Vagina (tissue), 2 donors: ENCODE results near the gene GRAMD2A. TPM values are rescaled to one million over a fixed set of nuclear protein-coding genes. Genes with fewer than 3 reads are reported as not detected.

ENCODE experiments used
- DNase-seq, 2 donors: peaks; one replicate each; pipeline ENCODE4 v3.0.0-alpha.2; 2017; ENCODE audit errors: extremely low spot score in 2 of 2
- H3K27ac ChIP-seq: fragments of 200-600 bp; sonication (generic); one replicate; pipeline ENCODE4 v1.5.1; 2019
- H3K27me3 ChIP-seq: fragments of 200-600 bp; sonication (generic); one replicate; pipeline ENCODE4 v1.5.1; 2019
- H3K36me3 ChIP-seq, 2 donors: fragments of 200-600 bp; sonication (generic); one replicate each; pipeline ENCODE4 v1.5.1; 2017 to 2019
- H3K4me1 ChIP-seq: fragments of 200-600 bp; sonication (generic); one replicate; pipeline ENCODE4 v1.5.1; 2019
- H3K4me3 ChIP-seq, 2 donors: fragments of 200-600 bp; sonication (generic); 1 replicate in 1 of 2; 2 replicates in 1 of 2; pipeline ENCODE4 v1.5.1; 2016 to 2019
- H3K9me3 ChIP-seq: fragments of 200-600 bp; sonication (generic); one replicate; pipeline ENCODE4 v1.5.1; 2019
- CTCF ChIP-seq, 3 experiments: fragments of 450-650 bp in 2 of 3; fragments of 200-600 bp in 1 of 3; sonication (generic) in 1 of 3; IDR thresholded peaks; one replicate each; pipeline ENCODE4 v1.5.1; 2017 to 2019; ENCODE audit warnings: antibody characterized with exemption in 3 of 3, mild to moderate bottlenecking in 2 of 3, moderate library complexity in 2 of 3
- POLR2A ChIP-seq, 2 donors: fragments of 450-650 bp; IDR thresholded peaks; one replicate each; pipeline ENCODE4 v1.6.1; 2017; ENCODE audit warnings: antibody characterized with exemption in 2 of 2, mild to moderate bottlenecking in 2 of 2, moderate library complexity in 2 of 2
- POLR2AphosphoS5 ChIP-seq, 2 donors: sonication (generic); formaldehyde crosslinking; IDR thresholded peaks; one replicate each; pipeline ENCODE4 v1.9.0; 2017; ENCODE audit warnings: antibody characterized with exemption in 2 of 2, mild to moderate bottlenecking in 2 of 2, low read depth in 1 of 2; ENCODE audit not compliant: insufficient read depth in 1 of 2
- intact Hi-C: fragments of 100-400 bp; cut with DNase I; formaldehyde crosslinking; loops from one replicate; pipeline ENCODE4 v1.15.1; 2023
- total RNA-seq: library from RNA; depleted of rRNA; stranded (reverse); fragments of >200 nt; gene quantifications from one replicate; pipeline ENCODE4 v1.2.3, GENCODE V29; 2016

The GRAMD2A gene
- total RNA-seq, 1 donor from 2014 or later: 7.4 TPM

GRCh38 chr15:72202801-72203506, 5.4 kb upstream of the GRAMD2A start:
- Histone ChIP-seq H3K36me3 (peaks cover 5 to 86% of the 10 kb centered on the region in 2 donors), H3K4me3 (no peak overlapping the region), H3K27ac (peak overlapping the region; percentile 36), H3K27me3 (no peaks in the 10 kb centered on the region), H3K9me3 (no peaks in the 10 kb centered on the region), H3K4me1 (peaks cover 16% of the 10 kb centered on the region)
- intact Hi-C loops: loop anchor here (10.0 kb wide), 1 partner anchor 72 kb away; the partner anchor contains the start of gene PARP6
- no peak for DNase-seq
- TF ChIP-seq POLR2A (IDR thresholded peaks at IDR 0.05): no peak
- no peak for TF ChIP-seq POLR2AphosphoS5 (IDR thresholded peaks at IDR 0.05; ENCODE audit: insufficient read depth in 1 of 2, low read depth in 1 of 2)
- no peak for TF ChIP-seq CTCF (IDR thresholded peaks at IDR 0.05)

GRCh38 chr15:72202302-72202701, 4.7 kb upstream of the GRAMD2A start:
- Histone ChIP-seq H3K36me3 (peaks cover 5 to 80% of the 10 kb centered on the region in 2 donors), H3K9me3 (no peaks in the 10 kb centered on the region), H3K4me1 (peaks cover 18% of the 10 kb centered on the region), H3K4me3 (no peak overlapping the region), H3K27me3 (no peaks in the 10 kb centered on the region), H3K27ac (peak overlapping the region; percentile 36)
- no peak for TF ChIP-seq POLR2AphosphoS5 (IDR thresholded peaks at IDR 0.05; ENCODE audit: insufficient read depth in 1 of 2, low read depth in 1 of 2)
- DNase-seq: no peak
- intact Hi-C loops: loop anchor here (10.0 kb wide), 1 partner anchor 72 kb away; the partner anchor contains the start of gene PARP6

GRCh38 chr15:72201391-72201921, 3.9 kb upstream of the GRAMD2A start:
- no peaks in the 10 kb centered on the region for H3K27me3 ChIP-seq
- H3K27ac ChIP-seq: no peak overlapping the region
- DNase-seq: no peak
- peaks cover under 1 to 71% of the 10 kb centered on the region in 2 donors for H3K36me3 ChIP-seq
- no peaks in the 10 kb centered on the region for H3K9me3 ChIP-seq
- H3K4me3 ChIP-seq: no peak overlapping the region
- intact Hi-C loops: loop anchor here (10.0 kb wide), 1 partner anchor 73 kb away; the partner anchor contains the start of gene PARP6
- TF ChIP-seq POLR2A (IDR thresholded peaks at IDR 0.05): no peak
- no peak for TF ChIP-seq POLR2AphosphoS5 (IDR thresholded peaks at IDR 0.05; ENCODE audit: insufficient read depth in 1 of 2, low read depth in 1 of 2)
- TF ChIP-seq CTCF (IDR thresholded peaks at IDR 0.05): no peak
- H3K4me1 ChIP-seq: peaks cover 26% of the 10 kb centered on the region

- Histone ChIP-seq H3K4me1 (peaks cover 26% of the 10 kb centered on the region), H3K4me3 (no peak overlapping the region), H3K36me3 (peaks cover 0 to 63% of the 10 kb centered on the region in 2 donors), H3K27me3 (no peaks in the 10 kb centered on the region), H3K9me3 (no peaks in the 10 kb centered on the region), H3K27ac (no peak overlapping the region)
- intact Hi-C loops: loop anchor here (10.0 kb wide), 1 partner anchor 74 kb away; the partner anchor contains the start of gene PARP6
- DNase-seq: no peak
- TF ChIP-seq CTCF (IDR thresholded peaks at IDR 0.05): no peak
- TF ChIP-seq POLR2AphosphoS5 (IDR thresholded peaks at IDR 0.05; ENCODE audit: insufficient read depth in 1 of 2, low read depth in 1 of 2): no peak
- TF ChIP-seq POLR2A (IDR thresholded peaks at IDR 0.05): no peak
Observed at GRCh38 chr15:72200395-72201237, 3.0 kb upstream of the GRAMD2A start.

- H3K4me1 ChIP-seq: peaks cover 26% of the 10 kb centered on the region
- H3K9me3 ChIP-seq: no peaks in the 10 kb centered on the region
- peaks cover 0 to 54% of the 10 kb centered on the region in 2 donors for H3K36me3 ChIP-seq
- no peaks in the 10 kb centered on the region for H3K27me3 ChIP-seq
- H3K27ac ChIP-seq: no peak overlapping the region
- DNase-seq: no peak
- TF ChIP-seq POLR2AphosphoS5 (IDR thresholded peaks at IDR 0.05; ENCODE audit: insufficient read depth in 1 of 2, low read depth in 1 of 2) (no peak), POLR2A (IDR thresholded peaks at IDR 0.05) (no peak), CTCF (IDR thresholded peaks at IDR 0.05) (peak; percentile 77 to 88 (median 85))
- intact Hi-C loops: loop anchor here (10.0 kb wide), 1 partner anchor 75 kb away; the partner anchor contains the start of gene PARP6
- no peak overlapping the region for H3K4me3 ChIP-seq
Observed at GRCh38 chr15:72199721-72200212, 2.2 kb upstream of the GRAMD2A start.
